Neural progenitor cell (in vitro differentiated cells): ENCODE measurements around the gene WSCD1. TPM values are rescaled to one million over a fixed set of nuclear protein-coding genes. Genes with fewer than 3 reads are reported as not detected.

Source experiments
- DNase-seq: peaks from one replicate; pipeline ENCODE4 v3.0.0-alpha.2; 2016; ENCODE audit warnings: low spot score
- H2AFZ ChIP-seq: fragments of 200-600 bp; sonication (generic); replicated peaks from 2 replicates; pipeline ENCODE4 v1.6.1; 2016; ENCODE audit warnings: antibody characterized with exemption
- H3F3A ChIP-seq: fragments of 200-600 bp; sonication (generic); 2 replicates; pipeline ENCODE4 v1.6.1; 2016; ENCODE audit warnings: antibody characterized with exemption, low read depth
- H3K27ac ChIP-seq: fragments of 200-600 bp; sonication (generic); 2 replicates; pipeline ENCODE4 v1.5.1; 2016; ENCODE audit warnings: mild to moderate bottlenecking
- H3K27me3 ChIP-seq: fragments of 200-600 bp; sonication (generic); 2 replicates; pipeline ENCODE4 v1.6.1; 2016; ENCODE audit warnings: mild to moderate bottlenecking, moderate library complexity
- H3K36me3 ChIP-seq: fragments of 200-600 bp; sonication (generic); 2 replicates; pipeline ENCODE4 v1.5.1; 2016
- H3K4me1 ChIP-seq: fragments of 200-600 bp; sonication (generic); 2 replicates; pipeline ENCODE4 v1.6.1; 2016; ENCODE audit warnings: mixed run types
- H3K4me2 ChIP-seq: fragments of 200-600 bp; sonication (generic); 2 replicates; pipeline ENCODE4 v1.6.1; 2016
- H3K4me3 ChIP-seq: fragments of 200-600 bp; sonication (generic); 2 replicates; pipeline ENCODE4 v1.5.1; 2016
- H3K79me2 ChIP-seq: fragments of 200-600 bp; sonication (generic); 2 replicates; pipeline ENCODE4 v1.6.1; 2016; ENCODE audit warnings: low read depth
- H3K9ac ChIP-seq: fragments of 200-600 bp; sonication (generic); 2 replicates; pipeline ENCODE4 v1.6.1; 2016
- H3K9me3 ChIP-seq: fragments of 200-600 bp; sonication (generic); 2 replicates; pipeline ENCODE4 v1.5.1; 2016; ENCODE audit warnings: low read depth
- H4K20me1 ChIP-seq: fragments of 200-600 bp; sonication (generic); 2 replicates; pipeline ENCODE4 v1.6.1; 2016; ENCODE audit warnings: low read depth
- H3K27ac Mint-ChIP-seq: 3 replicates; pipeline ENCODE4 v1.8.0; 2021; ENCODE audit warnings: mixed read lengths
- H3K27me3 Mint-ChIP-seq: 2 replicates; pipeline ENCODE4 v1.8.0; 2022; ENCODE audit warnings: low read depth, mild to moderate bottlenecking, inconsistent platforms, moderate library complexity, mixed read lengths; ENCODE audit not compliant: insufficient read depth
- H3K36me3 Mint-ChIP-seq: 3 replicates; pipeline ENCODE4 v1.8.0; 2021; ENCODE audit warnings: mixed read lengths
- H3K4me1 Mint-ChIP-seq: 3 replicates; pipeline ENCODE4 v1.8.0; 2021; ENCODE audit warnings: mixed read lengths
- H3K4me3 Mint-ChIP-seq: 3 replicates; pipeline ENCODE4 v1.8.0; 2021; ENCODE audit warnings: mild to moderate bottlenecking, moderate library complexity, mixed read lengths
- H3K9me3 Mint-ChIP-seq: 3 replicates; pipeline ENCODE4 v1.8.0; 2020; ENCODE audit warnings: mixed read lengths
- EZH2 ChIP-seq: fragments of 200-600 bp; sonication (generic); IDR thresholded peaks from 2 replicates; pipeline ENCODE4 v1.6.1; 2017; ENCODE audit warnings: antibody characterized with exemption, mild to moderate bottlenecking, moderate library complexity
- EZH2phosphoT487 ChIP-seq: fragments of 200-600 bp; sonication (generic); IDR thresholded peaks from 2 replicates; pipeline ENCODE4 v1.6.1; 2017; ENCODE audit warnings: antibody characterized with exemption
- total RNA-seq: library from RNA; depleted of rRNA; stranded (reverse); fragments of >200 nt; gene quantifications from 2 replicates; pipeline ENCODE4 v1.2.3, GENCODE V29; 2015; ENCODE audit warnings: low replicate concordance
- TF ChIP-seq, protein P1 (sequence below): fragments of 200-600 bp; sonication (generic); IDR thresholded peaks from 2 replicates; pipeline ENCODE4 v1.5.1; 2017; ENCODE audit warnings: antibody characterized with exemption, mild to moderate bottlenecking

The WSCD1 gene
- total RNA-seq, 1 donor from 2014 or later, result 20.2 TPM

DNA sequence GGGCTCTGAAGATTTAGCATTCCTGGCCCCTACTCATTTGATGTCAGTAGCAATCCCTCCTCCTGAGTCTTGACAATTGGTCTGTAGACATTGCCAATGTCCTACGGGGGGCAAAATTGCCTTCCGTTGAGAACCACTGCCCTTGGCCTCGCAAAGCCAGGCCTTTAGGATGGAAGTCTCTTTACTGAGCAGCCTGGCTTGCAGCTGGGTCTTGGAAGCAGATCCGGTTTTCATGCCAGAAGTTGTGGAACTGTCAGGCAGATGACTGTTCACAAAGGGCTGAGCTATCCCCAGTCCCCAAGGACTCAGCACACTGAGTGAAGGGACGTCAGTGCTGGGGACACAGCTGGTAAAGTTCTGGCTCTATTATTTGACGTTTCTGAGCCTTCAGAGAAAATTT lies 83.2 kb downstream of the WSCD1 start:
- Histone ChIP-seq H4K20me1 (no peaks in the 10 kb centered on the region), H3K9ac (no peak overlapping the region), H3K79me2 (no peaks in the 10 kb centered on the region), H3F3A (no peaks in the 10 kb centered on the region), H3K4me2 (no peak overlapping the region), H3K4me3 (no peak overlapping the region), H3K27me3 (no peaks in the 10 kb centered on the region), H3K9me3 (no peaks in the 10 kb centered on the region), H3K36me3 (no peaks in the 10 kb centered on the region), H3K27ac (no peak overlapping the region), H2AFZ (no peak overlapping the region), H3K4me1 (no peaks in the 10 kb centered on the region)
- H3K4me1 Mint-ChIP-seq, result peaks cover 6% of the 10 kb centered on the region
- H3K27ac Mint-ChIP-seq, result no peak overlapping the region
- H3K9me3 Mint-ChIP-seq, result no peaks in the 10 kb centered on the region
- no peak for DNase-seq
- H3K36me3 Mint-ChIP-seq, result no peaks in the 10 kb centered on the region
- peaks cover 9% of the 10 kb centered on the region for H3K27me3 Mint-ChIP-seq
- no peak for TF ChIP-seq EZH2phosphoT487
- H3K4me3 Mint-ChIP-seq, result no peak overlapping the region

DNA sequence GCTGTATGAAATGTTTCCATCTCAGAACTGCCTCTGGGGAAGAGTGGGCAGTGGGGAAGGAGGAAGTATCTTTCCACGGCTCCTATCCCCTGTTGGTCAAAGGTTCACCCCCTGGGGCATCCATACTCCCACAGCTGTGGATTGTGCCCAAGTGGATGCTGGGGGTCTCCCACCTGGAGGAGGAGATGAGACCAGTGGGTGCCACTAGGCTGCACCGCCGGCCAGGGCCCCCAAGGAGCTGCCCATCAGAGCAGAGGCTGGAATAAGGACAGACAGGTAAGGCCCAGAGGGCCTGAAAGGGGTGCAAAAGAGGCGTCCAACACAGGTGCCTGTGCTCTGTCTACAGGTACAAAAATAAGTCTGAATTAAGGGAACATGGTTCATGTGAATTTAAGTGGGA lies 87.5 kb downstream of the WSCD1 start:
- H3K27ac Mint-ChIP-seq, result no peak overlapping the region
- H3K4me2 ChIP-seq, result no peak overlapping the region

GRCh38 chr17:6159541-6160231 lies 89.5 kb downstream of the WSCD1 start:
- no peak overlapping the region for H2AFZ ChIP-seq
- no peaks in the 10 kb centered on the region for H3K9me3 ChIP-seq
- H3K36me3 ChIP-seq, result no peaks in the 10 kb centered on the region
- no peak for DNase-seq
- TF ChIP-seq, protein P1, sequence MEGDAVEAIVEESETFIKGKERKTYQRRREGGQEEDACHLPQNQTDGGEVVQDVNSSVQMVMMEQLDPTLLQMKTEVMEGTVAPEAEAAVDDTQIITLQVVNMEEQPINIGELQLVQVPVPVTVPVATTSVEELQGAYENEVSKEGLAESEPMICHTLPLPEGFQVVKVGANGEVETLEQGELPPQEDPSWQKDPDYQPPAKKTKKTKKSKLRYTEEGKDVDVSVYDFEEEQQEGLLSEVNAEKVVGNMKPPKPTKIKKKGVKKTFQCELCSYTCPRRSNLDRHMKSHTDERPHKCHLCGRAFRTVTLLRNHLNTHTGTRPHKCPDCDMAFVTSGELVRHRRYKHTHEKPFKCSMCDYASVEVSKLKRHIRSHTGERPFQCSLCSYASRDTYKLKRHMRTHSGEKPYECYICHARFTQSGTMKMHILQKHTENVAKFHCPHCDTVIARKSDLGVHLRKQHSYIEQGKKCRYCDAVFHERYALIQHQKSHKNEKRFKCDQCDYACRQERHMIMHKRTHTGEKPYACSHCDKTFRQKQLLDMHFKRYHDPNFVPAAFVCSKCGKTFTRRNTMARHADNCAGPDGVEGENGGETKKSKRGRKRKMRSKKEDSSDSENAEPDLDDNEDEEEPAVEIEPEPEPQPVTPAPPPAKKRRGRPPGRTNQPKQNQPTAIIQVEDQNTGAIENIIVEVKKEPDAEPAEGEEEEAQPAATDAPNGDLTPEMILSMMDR, result no peak
- TF ChIP-seq EZH2phosphoT487 (no peak), EZH2 (no peak)
- no peaks in the 10 kb centered on the region for H4K20me1 ChIP-seq
- H3K9ac ChIP-seq, result no peak overlapping the region
- H3K4me3 ChIP-seq, result no peak overlapping the region
- no peaks in the 10 kb centered on the region for H3K36me3 Mint-ChIP-seq
- peaks cover 56% of the 10 kb centered on the region for H3K4me1 Mint-ChIP-seq
- H3K79me2 ChIP-seq, result no peaks in the 10 kb centered on the region
- no peaks in the 10 kb centered on the region for H3K9me3 Mint-ChIP-seq
- peak overlapping the region; percentile 91 for H3K27ac Mint-ChIP-seq
- H3K4me2 ChIP-seq, result no peak overlapping the region
- H3F3A ChIP-seq, result peaks cover 6% of the 10 kb centered on the region
- peaks cover 8% of the 10 kb centered on the region for H3K27me3 Mint-ChIP-seq
- no peak overlapping the region for H3K27ac ChIP-seq
- peaks cover 23% of the 10 kb centered on the region for H3K4me1 ChIP-seq
- peak overlapping the region; percentile 62 for H3K4me3 Mint-ChIP-seq
- no peaks in the 10 kb centered on the region for H3K27me3 ChIP-seq

More for the DNA sequence above, 87.5 kb downstream of the WSCD1 start:
- Mint-ChIP-seq H3K4me3 (no peak overlapping the region), H3K27me3 (peaks cover 11% of the 10 kb centered on the region), H3K4me1 (peaks cover 42% of the 10 kb centered on the region), H3K36me3 (no peaks in the 10 kb centered on the region), H3K9me3 (no peaks in the 10 kb centered on the region)
- no peaks in the 10 kb centered on the region for H3K27me3 ChIP-seq
- H3K4me1 ChIP-seq, result peaks cover 20% of the 10 kb centered on the region
- no peak overlapping the region for H3K4me3 ChIP-seq
- H3K9me3 ChIP-seq, result no peaks in the 10 kb centered on the region
- no peak for DNase-seq
- H3K27ac ChIP-seq, result no peak overlapping the region
- no peak overlapping the region for H3K9ac ChIP-seq
- no peaks in the 10 kb centered on the region for H4K20me1 ChIP-seq
- H3F3A ChIP-seq, result peaks cover 6% of the 10 kb centered on the region
- H3K79me2 ChIP-seq, result no peaks in the 10 kb centered on the region
- H3K36me3 ChIP-seq, result no peaks in the 10 kb centered on the region
- H2AFZ ChIP-seq, result no peak overlapping the region
- no peak for TF ChIP-seq EZH2
- TF ChIP-seq EZH2phosphoT487, result no peak
- TF ChIP-seq, protein P1, result no peak

DNA sequence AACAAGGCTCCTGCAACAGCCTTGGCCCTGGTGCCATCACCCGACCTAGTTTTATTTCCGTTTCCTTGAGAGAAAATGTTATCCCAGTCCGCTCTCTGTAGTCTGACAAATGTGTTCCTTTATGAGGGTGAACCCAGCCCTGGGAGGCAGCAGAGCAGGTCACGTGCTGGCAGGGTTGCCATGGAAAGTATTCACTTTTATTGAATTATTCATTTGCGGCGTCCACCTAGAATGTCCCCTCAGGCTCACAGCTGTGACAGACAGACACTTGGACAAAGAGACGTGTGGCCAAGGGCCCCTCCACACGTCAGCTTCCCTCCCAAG lies 90.0 kb downstream of the WSCD1 start:
- H3K27ac Mint-ChIP-seq, result peak overlapping the region; percentile 91
- no peak overlapping the region for H3K4me3 ChIP-seq
- peaks cover 58% of the 10 kb centered on the region for H3K4me1 Mint-ChIP-seq
- peaks cover 6% of the 10 kb centered on the region for H3F3A ChIP-seq
- no peaks in the 10 kb centered on the region for H3K36me3 Mint-ChIP-seq
- no peak overlapping the region for H3K27ac ChIP-seq
- H3K79me2 ChIP-seq, result no peaks in the 10 kb centered on the region
- H3K9me3 ChIP-seq, result no peaks in the 10 kb centered on the region
- no peaks in the 10 kb centered on the region for H3K27me3 ChIP-seq
- H3K9me3 Mint-ChIP-seq, result no peaks in the 10 kb centered on the region
- no peaks in the 10 kb centered on the region for H4K20me1 ChIP-seq
- no peak overlapping the region for H3K4me2 ChIP-seq
- H3K4me3 Mint-ChIP-seq, result peak overlapping the region; percentile 62
- DNase-seq, result no peak
- TF ChIP-seq EZH2phosphoT487, result no peak
- TF ChIP-seq, protein P1, result no peak
- no peak for TF ChIP-seq EZH2
- H3K27me3 Mint-ChIP-seq, result peaks cover 8% of the 10 kb centered on the region
- no peak overlapping the region for H3K9ac ChIP-seq
- H2AFZ ChIP-seq, result no peak overlapping the region
- H3K36me3 ChIP-seq, result no peaks in the 10 kb centered on the region
- peaks cover 23% of the 10 kb centered on the region for H3K4me1 ChIP-seq
